ENCODE measurements around the gene MYOD1.

MYOD1 gene

DNA sequence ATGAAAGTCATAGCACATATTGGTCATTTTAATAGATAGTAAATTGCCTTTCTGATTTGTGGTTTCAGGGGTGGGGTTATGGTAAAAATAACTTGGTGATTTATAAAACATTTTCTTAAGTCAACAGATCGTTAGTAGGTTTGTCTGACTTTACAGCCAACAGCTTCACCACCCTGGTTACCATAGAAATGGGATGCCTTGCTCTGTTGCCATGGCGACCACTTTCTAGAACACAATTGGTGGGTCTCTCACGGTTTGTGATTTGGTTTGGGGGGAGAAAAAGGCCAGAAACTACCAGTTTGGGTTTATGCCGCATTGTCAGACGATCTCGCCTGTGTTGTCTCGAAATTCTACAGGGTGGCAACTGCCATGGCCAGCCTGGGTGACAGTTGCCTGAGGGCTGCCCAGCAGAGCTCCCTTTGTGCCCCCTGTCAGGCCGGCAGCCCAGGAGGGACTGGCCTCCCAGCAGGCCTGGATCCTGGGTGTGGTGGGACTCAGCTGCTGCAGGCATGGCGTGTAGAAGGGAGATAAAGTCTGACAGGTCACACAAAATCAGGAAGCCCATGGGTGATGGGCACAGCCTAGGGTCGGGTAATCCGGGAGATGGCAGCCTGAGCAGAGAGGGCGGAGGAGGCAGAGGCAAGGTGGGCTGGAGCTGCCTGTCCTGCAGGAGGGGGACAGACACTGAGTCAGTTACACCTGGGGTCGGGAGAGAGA, 46.1 kb downstream of the MYOD1 start:
- DNase-seq = no peak
- H3K4me3 ChIP-seq (ENCODE audit: control insufficient read depth in 1 of 7, extremely low read depth in 1 of 7, insufficient read depth in 4 of 7, low read depth in 2 of 7, low read length in 6 of 7) = no peak overlapping the region
- CTCF ChIA-PET = interaction anchor here (0.8 kb wide), 1 partner anchor 213 kb away, joined by 3 read pairs; no protein-coding TSS in a partner anchor

DNA sequence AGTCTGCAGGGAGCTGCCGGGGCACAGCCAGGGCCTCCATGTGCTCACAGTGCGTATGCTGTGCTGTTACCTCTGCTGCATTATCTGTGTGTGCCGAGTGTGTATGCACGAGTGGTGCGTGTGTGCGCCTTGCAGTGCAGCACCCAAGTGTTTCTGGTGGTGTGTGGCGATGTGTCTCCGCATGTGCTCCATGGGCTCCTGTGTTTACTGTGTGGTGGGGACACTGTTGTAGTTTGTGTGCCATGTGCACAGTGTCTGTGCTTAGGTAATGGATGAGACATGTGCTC, 46.6 kb downstream of the MYOD1 start:
- ChIA-PET POLR2A (no interaction called here), CTCF (no interaction called here)
- H3K4me1 ChIP-seq (ENCODE audit: control extremely low read depth in 1 of 4, control insufficient read depth in 4 of 4, insufficient read depth in 4 of 4, low read length in 3 of 4) = no peaks in the 10 kb centered on the region
- no peak for DNase-seq
- WGBS (ENCODE audit: insufficient coverage) = 100% methylated on average over 6 of the region's 8 CpGs
- no peak overlapping the region for H3K27ac ChIP-seq (ENCODE audit: insufficient read depth in 1 of 2, low read depth in 1 of 2, low read length in 2 of 2, poor library complexity in 1 of 2, severe bottlenecking in 2 of 2)
- H3K27me3 ChIP-seq (replicated peaks in 2 of 5; ENCODE audit: control insufficient read depth in 4 of 5, insufficient read depth in 5 of 5, low read length in 4 of 5) = peaks cover 0 to 1% (median 0%) of the 10 kb centered on the region in 5 experiments
- H3K36me3 ChIP-seq (ENCODE audit: control insufficient read depth in 4 of 4, insufficient read depth in 4 of 4, low read length in 3 of 4) = no peaks in the 10 kb centered on the region
- H3K4me3 ChIP-seq (ENCODE audit: control insufficient read depth in 1 of 7, extremely low read depth in 1 of 7, insufficient read depth in 4 of 7, low read depth in 2 of 7, low read length in 6 of 7) = no peak overlapping the region
- no peaks in the 10 kb centered on the region for H3K9me3 ChIP-seq (ENCODE audit: control extremely low read depth in 1 of 5, control insufficient read depth in 4 of 5, insufficient read depth in 2 of 5, low read depth in 1 of 5, low read length in 4 of 5)

More for the DNA sequence above, 46.1 kb downstream of the MYOD1 start:
- no peaks in the 10 kb centered on the region for H3K4me1 ChIP-seq (ENCODE audit: control extremely low read depth in 1 of 4, control insufficient read depth in 4 of 4, insufficient read depth in 4 of 4, low read length in 3 of 4)
- H3K9me3 ChIP-seq (ENCODE audit: control extremely low read depth in 1 of 5, control insufficient read depth in 4 of 5, insufficient read depth in 2 of 5, low read depth in 1 of 5, low read length in 4 of 5) = no peaks in the 10 kb centered on the region
- whole genome bisulfite sequencing (ENCODE audit: insufficient coverage) = 83% methylated on average over 12 of the region's 13 CpGs
- H3K36me3 ChIP-seq (ENCODE audit: control insufficient read depth in 4 of 4, insufficient read depth in 4 of 4, low read length in 3 of 4) = no peaks in the 10 kb centered on the region
- H3K27ac ChIP-seq (ENCODE audit: insufficient read depth in 1 of 2, low read depth in 1 of 2, low read length in 2 of 2, poor library complexity in 1 of 2, severe bottlenecking in 2 of 2) = no peak overlapping the region
- POLR2A ChIA-PET = no interaction called here
- H3K27me3 ChIP-seq (replicated peaks in 2 of 5; ENCODE audit: control insufficient read depth in 4 of 5, insufficient read depth in 5 of 5, low read length in 4 of 5) = peaks cover 0 to 1% (median 0%) of the 10 kb centered on the region in 5 experiments

GRCh38 chr11:17766590-17766989, 47.2 kb downstream of the MYOD1 start:
- 86% methylated on average over 4 of the region's 5 CpGs for WGBS (ENCODE audit: insufficient coverage)
- Histone ChIP-seq H3K27me3 (replicated peaks in 2 of 5; ENCODE audit: control insufficient read depth in 4 of 5, insufficient read depth in 5 of 5, low read length in 4 of 5) (peaks cover 0 to 1% (median 0%) of the 10 kb centered on the region in 5 experiments), H3K4me1 (ENCODE audit: control extremely low read depth in 1 of 4, control insufficient read depth in 4 of 4, insufficient read depth in 4 of 4, low read length in 3 of 4) (no peaks in the 10 kb centered on the region), H3K36me3 (ENCODE audit: control insufficient read depth in 4 of 4, insufficient read depth in 4 of 4, low read length in 3 of 4) (no peaks in the 10 kb centered on the region), H3K27ac (ENCODE audit: insufficient read depth in 1 of 2, low read depth in 1 of 2, low read length in 2 of 2, poor library complexity in 1 of 2, severe bottlenecking in 2 of 2) (no peak overlapping the region), H3K9me3 (ENCODE audit: control extremely low read depth in 1 of 5, control insufficient read depth in 4 of 5, insufficient read depth in 2 of 5, low read depth in 1 of 5, low read length in 4 of 5) (no peaks in the 10 kb centered on the region), H3K4me3 (ENCODE audit: control insufficient read depth in 1 of 7, extremely low read depth in 1 of 7, insufficient read depth in 4 of 7, low read depth in 2 of 7, low read length in 6 of 7) (no peak overlapping the region)
- ChIA-PET CTCF (no interaction called here), POLR2A (no interaction called here)
- no peak for DNase-seq

DNA sequence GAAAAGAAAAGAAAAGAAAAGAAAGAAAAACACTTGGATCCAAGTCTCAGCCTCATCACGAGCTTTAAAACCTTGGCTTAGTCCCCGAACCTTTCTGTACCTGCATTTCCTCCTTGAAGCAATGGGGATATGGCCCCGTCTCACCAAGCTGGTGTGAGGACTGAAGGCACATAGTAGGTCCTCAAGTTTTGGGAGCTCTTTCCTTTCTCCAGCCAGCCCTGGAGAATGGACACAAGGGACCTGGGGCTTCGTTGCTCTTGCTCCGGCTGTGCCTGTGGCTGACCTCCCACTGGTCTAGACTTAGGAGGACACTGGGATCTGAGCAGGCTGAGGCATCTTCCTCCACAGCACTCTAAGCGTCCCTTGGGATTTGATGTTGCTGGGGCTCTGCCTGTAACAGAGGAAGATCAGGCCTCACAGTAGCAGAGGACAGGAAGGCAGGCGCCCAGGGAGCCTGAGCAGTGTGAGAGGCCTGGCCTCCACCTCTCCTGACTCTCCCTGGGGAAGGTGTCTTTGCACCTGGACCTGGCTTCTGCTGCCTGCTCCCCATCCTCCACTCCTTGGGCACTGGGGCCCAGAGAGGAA, 48.0 kb downstream of the MYOD1 start:
- WGBS (ENCODE audit: insufficient coverage) = 92% methylated on average over 7 of the region's 7 CpGs
- no peak for DNase-seq
- Histone ChIP-seq H3K9me3 (ENCODE audit: control extremely low read depth in 1 of 5, control insufficient read depth in 4 of 5, insufficient read depth in 2 of 5, low read depth in 1 of 5, low read length in 4 of 5) (no peaks in the 10 kb centered on the region), H3K27ac (ENCODE audit: insufficient read depth in 1 of 2, low read depth in 1 of 2, low read length in 2 of 2, poor library complexity in 1 of 2, severe bottlenecking in 2 of 2) (no peak overlapping the region), H3K36me3 (ENCODE audit: control insufficient read depth in 4 of 4, insufficient read depth in 4 of 4, low read length in 3 of 4) (no peaks in the 10 kb centered on the region), H3K4me1 (ENCODE audit: control extremely low read depth in 1 of 4, control insufficient read depth in 4 of 4, insufficient read depth in 4 of 4, low read length in 3 of 4) (no peaks in the 10 kb centered on the region), H3K27me3 (replicated peaks in 2 of 5; ENCODE audit: control insufficient read depth in 4 of 5, insufficient read depth in 5 of 5, low read length in 4 of 5) (peaks cover 0 to 1% (median 0%) of the 10 kb centered on the region in 5 experiments), H3K4me3 (ENCODE audit: control insufficient read depth in 1 of 7, extremely low read depth in 1 of 7, insufficient read depth in 4 of 7, low read depth in 2 of 7, low read length in 6 of 7) (no peak overlapping the region)
- CTCF ChIA-PET = no interaction called here
- POLR2A ChIA-PET = interaction anchor here (0.6 kb wide), 1 partner anchor 193 kb away, joined by 4 read pairs; no protein-coding TSS in a partner anchor

GRCh38 chr11:17767914-17768313, 48.5 kb downstream of the MYOD1 start:
- Histone ChIP-seq H3K27me3 (replicated peaks in 2 of 5; ENCODE audit: control insufficient read depth in 4 of 5, insufficient read depth in 5 of 5, low read length in 4 of 5) (no peaks in the 10 kb centered on the region), H3K4me1 (ENCODE audit: control extremely low read depth in 1 of 4, control insufficient read depth in 4 of 4, insufficient read depth in 4 of 4, low read length in 3 of 4) (no peaks in the 10 kb centered on the region), H3K4me3 (ENCODE audit: control insufficient read depth in 1 of 7, extremely low read depth in 1 of 7, insufficient read depth in 4 of 7, low read depth in 2 of 7, low read length in 6 of 7) (no peak overlapping the region), H3K27ac (ENCODE audit: insufficient read depth in 1 of 2, low read depth in 1 of 2, low read length in 2 of 2, poor library complexity in 1 of 2, severe bottlenecking in 2 of 2) (no peak overlapping the region), H3K9me3 (ENCODE audit: control extremely low read depth in 1 of 5, control insufficient read depth in 4 of 5, insufficient read depth in 2 of 5, low read depth in 1 of 5, low read length in 4 of 5) (no peaks in the 10 kb centered on the region), H3K36me3 (ENCODE audit: control insufficient read depth in 4 of 4, insufficient read depth in 4 of 4, low read length in 3 of 4) (no peaks in the 10 kb centered on the region)
- 92% methylated on average over 2 of the region's 2 CpGs for WGBS (ENCODE audit: insufficient coverage)
- ChIA-PET CTCF (no interaction called here), POLR2A (no interaction called here)
- no peak for DNase-seq

- H3K4me3 ChIP-seq (ENCODE audit: control insufficient read depth in 1 of 7, extremely low read depth in 1 of 7, insufficient read depth in 4 of 7, low read depth in 2 of 7, low read length in 6 of 7) = no peak overlapping the region
- H3K4me1 ChIP-seq (ENCODE audit: control extremely low read depth in 1 of 4, control insufficient read depth in 4 of 4, insufficient read depth in 4 of 4, low read length in 3 of 4) = no peaks in the 10 kb centered on the region
- H3K27me3 ChIP-seq (replicated peaks in 2 of 5; ENCODE audit: control insufficient read depth in 4 of 5, insufficient read depth in 5 of 5, low read length in 4 of 5) = no peaks in the 10 kb centered on the region
- H3K36me3 ChIP-seq (ENCODE audit: control insufficient read depth in 4 of 4, insufficient read depth in 4 of 4, low read length in 3 of 4) = no peaks in the 10 kb centered on the region
- WGBS (ENCODE audit: insufficient coverage) = 95% methylated on average over 6 of the region's 7 CpGs
- H3K27ac ChIP-seq (ENCODE audit: insufficient read depth in 1 of 2, low read depth in 1 of 2, low read length in 2 of 2, poor library complexity in 1 of 2, severe bottlenecking in 2 of 2) = no peak overlapping the region
- ChIA-PET POLR2A (no interaction called here), CTCF (interaction anchor here (1.1 kb wide), 1 partner anchor 210 kb away, joined by 3 read pairs; no protein-coding TSS in a partner anchor)
- no peaks in the 10 kb centered on the region for H3K9me3 ChIP-seq (ENCODE audit: control extremely low read depth in 1 of 5, control insufficient read depth in 4 of 5, insufficient read depth in 2 of 5, low read depth in 1 of 5, low read length in 4 of 5)
- no peak for DNase-seq
Measured at GRCh38 chr11:17768547-17768946, 49.2 kb downstream of the MYOD1 start.

- Histone ChIP-seq H3K36me3 (ENCODE audit: control insufficient read depth in 4 of 4, insufficient read depth in 4 of 4, low read length in 3 of 4) (no peaks in the 10 kb centered on the region), H3K27me3 (replicated peaks in 2 of 5; ENCODE audit: control insufficient read depth in 4 of 5, insufficient read depth in 5 of 5, low read length in 4 of 5) (no peaks in the 10 kb centered on the region), H3K4me3 (ENCODE audit: control insufficient read depth in 1 of 7, extremely low read depth in 1 of 7, insufficient read depth in 4 of 7, low read depth in 2 of 7, low read length in 6 of 7) (no peak overlapping the region), H3K4me1 (ENCODE audit: control extremely low read depth in 1 of 4, control insufficient read depth in 4 of 4, insufficient read depth in 4 of 4, low read length in 3 of 4) (no peaks in the 10 kb centered on the region), H3K9me3 (ENCODE audit: control extremely low read depth in 1 of 5, control insufficient read depth in 4 of 5, insufficient read depth in 2 of 5, low read depth in 1 of 5, low read length in 4 of 5) (no peaks in the 10 kb centered on the region), H3K27ac (ENCODE audit: insufficient read depth in 1 of 2, low read depth in 1 of 2, low read length in 2 of 2, poor library complexity in 1 of 2, severe bottlenecking in 2 of 2) (no peak overlapping the region)
- 100% methylated on average over 1 of the region's 1 CpG for WGBS (ENCODE audit: insufficient coverage)
- ChIA-PET POLR2A (no interaction called here), CTCF (interaction anchor here (1.1 kb wide), 1 partner anchor 210 kb away, joined by 3 read pairs; no protein-coding TSS in a partner anchor)
- DNase-seq = no peak
Measured at GRCh38 chr11:17769218-17769617, 49.8 kb downstream of the MYOD1 start.

Data from common myeloid progenitor, CD34-positive (primary cell).